SU-DHL-6 (cell line): ENCODE data around the gene MAP2K2.

Source experiments
- CTCF ChIP-seq: fragments of 200-600 bp; sonication (generic); IDR thresholded peaks from one replicate; pipeline ENCODE4 v1.5.1; 2017; ENCODE audit warnings: antibody characterized with exemption, mild to moderate bottlenecking, low read length, moderate library complexity; ENCODE audit not compliant: insufficient read depth, poor library complexity, severe bottlenecking
- EZH2phosphoT487 ChIP-seq: fragments of 200-600 bp; sonication (generic), shearing (Covaris generic); conservative IDR thresholded peaks from 2 replicates; pipeline ENCODE4 v1.6.1; 2018; ENCODE audit warnings: mild to moderate bottlenecking, antibody characterized with exemption, low read length, moderate library complexity, mixed read lengths

- no peak for TF ChIP-seq EZH2phosphoT487
- no peak for TF ChIP-seq CTCF
These were observed 14.3 kb downstream of the MAP2K2 start for GRCh38 chr19:4109626-4109945.
